Endothelial cell of umbilical vein (primary cell): Measurements from ENCODE around the gene MED26. TPM values are rescaled to one million over a fixed set of nuclear protein-coding genes. Genes with fewer than 3 reads are reported as not detected.

Experiments
- BruUV-seq: library from RNA; stranded (reverse); fragments of 400-500 nt; replicated peaks from 2 replicates; lab custom pipeline; 2021; lab: Mats Ljungman, UMichigan
- CTCF ChIA-PET: fragments of 300-600, 350-600 bp; sonication (Branson Sonifier 250); formaldehyde crosslinking; loops from one replicate; lab custom pipeline; 2021; ENCODE audit warnings: antibody characterized with exemption, inconsistent platforms; lab: Charles Lee
- POLR2A ChIA-PET: fragments of 300-600, 350-600 bp; sonication (Branson Sonifier 250); formaldehyde crosslinking; loops from one replicate; lab custom pipeline; 2021; ENCODE audit warnings: antibody characterized with exemption, inconsistent platforms; lab: Charles Lee
- DNase-seq: peaks from one replicate; pipeline ENCODE4 v3.0.0-alpha.2; 2011; ENCODE audit warnings: low read depth, low spot score
- FAIRE-seq: peaks from 2 replicates; lab custom pipeline; 2011; peaks lifted over from hg19 to GRCh38; lab: Jason Lieb, UNC
- H2AFZ ChIP-seq: 2 replicates; pipeline ENCODE4 v1.6.0; 2012; ENCODE audit warnings: low read depth, low read length, control low read depth, inconsistent platforms
- H3K27ac ChIP-seq: 2 replicates; pipeline ENCODE4 v1.5.1; 2011; ENCODE audit warnings: low read depth, mild to moderate bottlenecking, control low read depth, low read length, moderate library complexity; ENCODE audit not compliant: insufficient read depth
- H3K27me3 ChIP-seq, 2 experiments: 2 replicates each; pipeline versions ENCODE4 v1.6.0 to v1.6.1; 2011; ENCODE audit warnings: low read length in 2 of 2, mixed read lengths in 1 of 2; ENCODE audit not compliant: control insufficient read depth in 2 of 2, insufficient read depth in 2 of 2
- H3K36me3 ChIP-seq, 2 experiments: 2 replicates in 1 of 2; 3 replicates in 1 of 2; pipeline ENCODE4 v1.5.1; 2011; ENCODE audit warnings: low read length in 2 of 2, mild to moderate bottlenecking in 1 of 2, moderate library complexity in 1 of 2; ENCODE audit not compliant: control insufficient read depth in 2 of 2, insufficient read depth in 2 of 2; ENCODE audit errors: extremely low read depth in 1 of 2
- H3K4me1 ChIP-seq: 3 replicates; pipeline ENCODE4 v1.5.1; 2011; ENCODE audit warnings: mild to moderate bottlenecking, low read length; ENCODE audit not compliant: control insufficient read depth, insufficient read depth; ENCODE audit errors: extremely low read depth
- H3K4me2 ChIP-seq: 2 replicates; pipeline ENCODE4 v1.6.1; 2011; ENCODE audit warnings: low read length, control low read depth, mixed read lengths; ENCODE audit not compliant: insufficient read depth
- H3K4me3 ChIP-seq, 3 experiments: fragments of 200-600 bp in 1 of 3; sonication (generic), shearing (Covaris generic) in 1 of 3; replicated peaks in 1 of 3; 2 replicates each; pipeline ENCODE4 v1.5.1; 2011 to 2016; ENCODE audit warnings: control low read depth in 3 of 3, low read length in 3 of 3, mild to moderate bottlenecking in 2 of 3, inconsistent platforms in 1 of 3, low read depth in 1 of 3, moderate library complexity in 1 of 3; ENCODE audit not compliant: insufficient read depth in 1 of 3
- H3K79me2 ChIP-seq: 2 replicates; pipeline ENCODE4 v1.6.0; 2012; ENCODE audit warnings: low read length, inconsistent platforms; ENCODE audit not compliant: control insufficient read depth, insufficient read depth
- H3K9ac ChIP-seq: replicated peaks from 2 replicates; pipeline ENCODE3; 2011; ENCODE audit warnings: low read length, control low read depth; ENCODE audit not compliant: insufficient read depth; ENCODE audit errors: extremely low read depth
- H3K9me1 ChIP-seq: replicated peaks from 3 replicates; pipeline ENCODE4 v1.6.0; 2011; ENCODE audit warnings: mild to moderate bottlenecking, low read length; ENCODE audit not compliant: control insufficient read depth, insufficient read depth; ENCODE audit errors: extremely low read depth
- H3K9me3 ChIP-seq: replicated peaks from 2 replicates; pipeline ENCODE4 v1.5.1; 2012; ENCODE audit warnings: low read length, inconsistent platforms; ENCODE audit not compliant: control insufficient read depth, insufficient read depth
- H4K20me1 ChIP-seq: replicated peaks from 2 replicates; pipeline ENCODE3; 2011; ENCODE audit warnings: mild to moderate bottlenecking, low read length; ENCODE audit not compliant: control insufficient read depth, insufficient read depth; ENCODE audit errors: extremely low read depth
- EZH2 ChIP-seq: IDR thresholded peaks from 2 replicates; pipeline ENCODE4 v1.6.1; 2012; ENCODE audit warnings: borderline replicate concordance, low read depth, mild to moderate bottlenecking, moderate library complexity, low read length, inconsistent platforms; ENCODE audit not compliant: severe bottlenecking
- FOS ChIP-seq: IDR thresholded peaks from 2 replicates; pipeline ENCODE4 v1.6.1; 2011; ENCODE audit warnings: mild to moderate bottlenecking, low read length, moderate library complexity, borderline replicate concordance; ENCODE audit not compliant: insufficient read depth
- GATA2 ChIP-seq: IDR thresholded peaks from 2 replicates; pipeline ENCODE4 v1.7.0; 2011; ENCODE audit warnings: low read depth, mild to moderate bottlenecking, moderate library complexity, mixed read lengths, low read length; ENCODE audit not compliant: insufficient read length, insufficient read depth
- JUN ChIP-seq: IDR thresholded peaks from 2 replicates; pipeline ENCODE4 v1.6.1; 2011; ENCODE audit warnings: borderline replicate concordance, low read depth; ENCODE audit not compliant: insufficient read length, insufficient read depth
- MAX ChIP-seq: IDR thresholded peaks from 2 replicates; pipeline ENCODE4 v1.6.1; 2011; ENCODE audit not compliant: insufficient read depth, insufficient read length
- MYC ChIP-seq: IDR thresholded peaks from one replicate; pipeline ENCODE4 v1.6.1; 2011; ENCODE audit warnings: mild to moderate bottlenecking, low read depth, low read length
- POLR2A ChIP-seq: IDR thresholded peaks from 2 replicates; pipeline ENCODE4 v1.6.1; 2012; ENCODE audit warnings: low read depth, mild to moderate bottlenecking, control low read depth, low read length
- POLR2AphosphoS5 ChIP-seq: IDR thresholded peaks from 2 replicates; pipeline ENCODE4 v1.6.1; 2012; ENCODE audit warnings: low read depth, mild to moderate bottlenecking, control low read depth, low read length, moderate library complexity; ENCODE audit not compliant: insufficient read depth
- dilution Hi-C: fragments of 300-500 bp; cut with MboI; formaldehyde crosslinking; loops from one replicate; pipeline ENCODE4 v1.15.0; 2019; ENCODE audit warnings: low sequenced_read_pairs; ENCODE audit not compliant: extremely low pct_ligation_motif_present
- intact Hi-C: fragments of 100-400 bp; cut with micrococcal nuclease; formaldehyde crosslinking; loops from one replicate; pipeline ENCODE4 v1.10.0; 2022
- polyA plus RNA-seq, 4 experiments: library from polyadenylated mRNA; depleted of rRNA in 3 of 4; stranded (reverse) in 3 of 4; unstranded in 1 of 4; fragments of >200 nt; gene quantifications; 2 replicates each; pipeline versions ENCODE4 v1.2.1 to v1.2.3, GENCODE V29; 2011 to 2012; ENCODE audit warnings: missing spikeins in 1 of 4
- total RNA-seq: library from RNA; stranded (reverse); gene quantifications from 2 replicates; pipeline ENCODE4 v1.2.3, GENCODE V29; 2021
- TF ChIP-seq, protein P1 (sequence below), 2 donors: IDR thresholded peaks; 1 replicate in 1 of 2; 2 replicates in 1 of 2; pipeline ENCODE4 v1.5.1; 2011; ENCODE audit warnings: low read length in 2 of 2, mild to moderate bottlenecking in 2 of 2, moderate library complexity in 2 of 2, control low read depth in 1 of 2, inconsistent platforms in 1 of 2, low read depth in 1 of 2; ENCODE audit not compliant: insufficient read depth in 1 of 2; ENCODE audit errors: extremely low read depth in 1 of 2

The MED26 gene
- total and polyA plus RNA-seq, 2 donors (not counting 3 experiments of a cell fraction or from before 2014, with no cell fraction given), result 5.6 to 13.4 TPM

DNA sequence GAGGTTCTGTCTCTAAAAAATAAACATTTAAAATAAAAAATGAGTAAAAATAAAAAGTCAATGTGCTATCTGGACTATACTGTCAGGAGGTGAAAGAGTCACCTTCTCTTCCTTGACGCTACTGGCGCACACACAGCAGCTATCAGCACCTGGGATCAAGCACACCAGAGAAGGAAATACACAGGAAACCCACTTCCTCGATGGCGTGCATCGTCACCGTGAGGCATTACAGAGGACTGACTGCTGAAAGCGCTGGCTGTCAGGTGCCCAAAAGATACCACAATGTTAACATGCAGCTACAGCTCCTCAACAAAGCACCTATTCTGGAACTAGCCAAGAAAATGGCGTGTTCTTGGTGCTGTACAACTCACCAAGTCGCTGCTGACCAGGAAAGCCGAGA is 61.8 kb downstream of the MED26 start:
- BruUV-seq, result no TSS peak
- H4K20me1 ChIP-seq, result no peaks in the 10 kb centered on the region
- H3K36me3 ChIP-seq, result peaks cover 22 to 23% of the 10 kb centered on the region in 2 experiments
- FAIRE-seq (peak; percentile 94), DNase-seq (peak; percentile 83)
- H3K9me1 ChIP-seq, result no peaks in the 10 kb centered on the region
- H2AFZ ChIP-seq, result no peak overlapping the region
- peak overlapping the region; percentile 64 for H3K27ac ChIP-seq
- POLR2A ChIA-PET, result no interaction called here
- H3K27me3 ChIP-seq, result no peaks in the 10 kb centered on the region
- peaks cover 12% of the 10 kb centered on the region for H3K79me2 ChIP-seq
- H3K4me3 ChIP-seq, result no peak overlapping the region
- peak overlapping the region; percentile 17 for H3K9ac ChIP-seq
- H3K4me2 ChIP-seq, result peak overlapping the region; percentile 0
- H3K9me3 ChIP-seq, result no peaks in the 10 kb centered on the region
- dilution Hi-C loops, result no loop called here
- TF ChIP-seq JUN, result no peak
- no peak for TF ChIP-seq EZH2
- peak; percentile 51 for TF ChIP-seq MAX
- peak; percentile 67 for TF ChIP-seq POLR2AphosphoS5
- TF ChIP-seq, protein P1, sequence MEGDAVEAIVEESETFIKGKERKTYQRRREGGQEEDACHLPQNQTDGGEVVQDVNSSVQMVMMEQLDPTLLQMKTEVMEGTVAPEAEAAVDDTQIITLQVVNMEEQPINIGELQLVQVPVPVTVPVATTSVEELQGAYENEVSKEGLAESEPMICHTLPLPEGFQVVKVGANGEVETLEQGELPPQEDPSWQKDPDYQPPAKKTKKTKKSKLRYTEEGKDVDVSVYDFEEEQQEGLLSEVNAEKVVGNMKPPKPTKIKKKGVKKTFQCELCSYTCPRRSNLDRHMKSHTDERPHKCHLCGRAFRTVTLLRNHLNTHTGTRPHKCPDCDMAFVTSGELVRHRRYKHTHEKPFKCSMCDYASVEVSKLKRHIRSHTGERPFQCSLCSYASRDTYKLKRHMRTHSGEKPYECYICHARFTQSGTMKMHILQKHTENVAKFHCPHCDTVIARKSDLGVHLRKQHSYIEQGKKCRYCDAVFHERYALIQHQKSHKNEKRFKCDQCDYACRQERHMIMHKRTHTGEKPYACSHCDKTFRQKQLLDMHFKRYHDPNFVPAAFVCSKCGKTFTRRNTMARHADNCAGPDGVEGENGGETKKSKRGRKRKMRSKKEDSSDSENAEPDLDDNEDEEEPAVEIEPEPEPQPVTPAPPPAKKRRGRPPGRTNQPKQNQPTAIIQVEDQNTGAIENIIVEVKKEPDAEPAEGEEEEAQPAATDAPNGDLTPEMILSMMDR (IDR thresholded peaks at IDR 0.05; ENCODE audit: extremely low read depth in 1 of 2, insufficient read depth in 1 of 2, low read depth in 1 of 2, low read length in 2 of 2), result no peak
- TF ChIP-seq MYC, result no peak
- TF ChIP-seq FOS, result no peak
- no peak for TF ChIP-seq POLR2A
- peak; percentile 93 for TF ChIP-seq GATA2
- H3K4me1 ChIP-seq, result peaks cover 11% of the 10 kb centered on the region
- CTCF ChIA-PET, result no interaction called here
- intact Hi-C loops, result loop anchor here (1.0 kb wide), 1 partner anchor 24 kb away; the partner anchor contains the start of gene CHERP
